Activated CD8-positive, alpha-beta memory T cell treated with anti-CD3 and anti-CD28 coated beads for 24 hours (primary cell): ENCODE results near the gene CA5A.
"Not testable (repeated sequence)": the region's sequence is repeated elsewhere in the genome, so short reads cannot be mapped to it uniquely, and the experiment has no call there.

Source experiments
- DNase-seq: peaks from one replicate; pipeline ENCODE4 v3.0.0-alpha.2; 2020

The CA5A gene

DNA sequence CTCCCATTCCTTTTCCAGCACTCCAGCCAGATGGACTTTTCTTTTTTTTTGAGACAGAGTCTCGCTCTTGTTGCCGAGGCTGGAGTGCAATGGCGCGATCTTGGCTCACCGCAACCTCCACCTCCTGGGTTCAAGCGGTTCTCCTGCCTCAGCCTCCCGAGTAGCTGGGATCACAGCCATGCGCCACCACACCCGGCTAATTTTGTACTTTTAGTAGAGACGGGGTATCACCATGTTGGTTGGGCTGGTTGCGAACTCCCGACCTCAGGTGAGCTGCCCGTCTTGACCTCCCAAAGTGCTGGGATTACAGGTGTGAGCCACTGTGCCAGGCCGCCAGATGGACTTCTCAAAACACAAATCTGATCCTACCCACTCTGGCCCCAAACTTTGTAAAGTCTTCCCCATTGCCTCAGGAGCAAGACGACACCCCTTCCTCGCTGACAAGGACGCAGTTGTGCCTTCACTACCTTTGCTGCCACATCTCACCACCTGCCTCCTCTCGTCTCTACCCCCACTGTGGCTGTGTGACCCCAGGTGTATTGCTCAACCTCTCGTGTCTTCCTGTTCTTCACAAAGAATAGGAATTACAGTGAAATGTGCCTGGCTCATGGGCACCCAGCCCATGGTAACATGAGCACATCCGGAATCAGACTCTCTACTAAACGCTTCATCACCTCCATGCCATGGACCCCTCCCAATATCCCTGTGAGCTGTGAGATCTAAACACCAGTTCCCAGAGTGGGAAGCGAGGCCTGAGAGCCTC, 11.2 kb upstream of the CA5A start:
- no peak for DNase-seq

DNA sequence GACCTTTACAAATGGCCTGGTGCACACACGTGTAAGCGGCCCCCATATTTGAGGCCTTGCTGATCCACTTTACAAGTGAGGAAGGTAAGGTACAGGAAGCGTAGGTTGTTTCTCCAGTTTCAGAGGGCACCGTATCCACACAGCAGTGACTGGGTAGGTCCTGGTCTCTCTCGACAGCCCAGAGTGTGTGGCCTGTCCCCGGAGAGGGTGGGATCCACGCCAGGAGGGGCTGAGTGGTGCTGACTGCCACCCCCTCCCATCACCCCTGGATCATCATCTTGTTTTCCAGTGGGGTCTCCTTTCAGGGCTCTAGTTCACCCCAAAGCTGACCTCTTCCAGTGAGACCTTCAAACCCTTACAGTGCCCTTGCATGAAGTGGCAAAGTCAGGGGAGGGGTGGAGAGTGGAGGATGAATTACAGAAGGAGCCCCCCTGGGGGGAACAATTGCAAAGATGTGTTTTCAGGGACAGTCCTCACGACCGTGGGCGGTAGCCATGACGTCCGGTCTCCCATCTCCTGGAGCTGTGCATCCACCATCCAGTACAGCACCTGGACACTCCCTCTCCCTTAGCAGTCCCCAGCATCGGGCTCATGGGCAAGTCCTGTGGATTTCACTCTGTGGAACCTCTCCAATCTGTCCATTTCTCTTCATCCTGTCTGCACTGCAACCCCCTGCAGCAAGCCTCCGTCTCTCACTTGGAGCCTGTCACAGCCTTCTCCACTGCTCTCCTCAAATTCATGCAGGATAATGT, 10.4 kb upstream of the CA5A start:
- DNase-seq: no peak

DNA sequence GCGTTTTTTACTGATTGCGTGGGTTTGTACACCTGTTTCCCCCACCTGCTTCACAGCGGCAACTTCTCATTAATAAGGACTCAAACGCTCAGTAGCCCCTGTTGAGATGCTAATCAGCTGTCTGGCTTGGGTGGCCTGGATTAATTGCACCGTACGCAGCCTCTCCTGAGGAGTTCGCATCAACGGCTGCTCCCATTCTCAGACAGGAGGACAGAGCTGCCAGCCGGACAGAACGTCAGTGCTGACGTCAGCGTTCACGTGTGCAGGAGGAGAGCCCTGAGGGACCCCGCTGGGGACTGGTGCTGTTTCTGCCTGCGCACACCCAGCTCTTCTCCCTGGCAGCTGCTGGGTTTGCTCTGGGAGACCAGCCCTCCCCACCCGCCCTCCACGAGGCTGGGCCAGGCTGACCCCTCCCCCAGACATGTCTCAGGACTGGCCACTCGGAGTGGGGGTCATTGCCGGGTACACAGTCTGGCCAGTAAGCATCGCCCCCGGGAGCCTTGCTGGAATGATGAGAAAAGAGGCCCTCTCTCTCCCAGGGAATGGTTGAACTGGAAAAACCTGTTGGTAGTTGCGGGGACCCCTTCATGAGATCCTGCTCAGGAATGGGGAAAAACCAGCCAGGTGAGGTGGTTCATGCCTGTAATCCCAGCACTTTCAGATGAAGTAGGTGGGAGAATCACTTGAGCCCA, 9.2 kb upstream of the CA5A start:
- DNase-seq: no peak

DNA sequence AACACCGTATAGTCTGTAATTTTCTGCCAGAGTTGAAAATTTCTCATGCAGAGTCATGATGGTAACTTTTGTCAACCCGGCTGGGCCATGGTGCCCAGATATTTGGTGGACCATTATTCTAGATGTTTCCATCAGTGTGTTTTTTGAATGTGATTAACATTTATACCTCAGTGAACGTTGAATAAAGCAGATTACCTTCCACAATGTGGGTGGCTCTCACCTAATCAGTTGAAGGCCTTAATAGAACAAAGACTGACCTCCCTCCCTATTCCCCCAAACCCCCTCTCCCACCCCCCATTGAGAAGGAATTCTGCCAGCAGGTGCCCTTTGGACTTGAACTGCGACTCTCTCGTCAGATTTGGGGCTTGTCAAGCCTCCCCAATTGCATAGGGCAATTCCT, 6.4 kb upstream of the CA5A start:
- no peak for DNase-seq

DNA sequence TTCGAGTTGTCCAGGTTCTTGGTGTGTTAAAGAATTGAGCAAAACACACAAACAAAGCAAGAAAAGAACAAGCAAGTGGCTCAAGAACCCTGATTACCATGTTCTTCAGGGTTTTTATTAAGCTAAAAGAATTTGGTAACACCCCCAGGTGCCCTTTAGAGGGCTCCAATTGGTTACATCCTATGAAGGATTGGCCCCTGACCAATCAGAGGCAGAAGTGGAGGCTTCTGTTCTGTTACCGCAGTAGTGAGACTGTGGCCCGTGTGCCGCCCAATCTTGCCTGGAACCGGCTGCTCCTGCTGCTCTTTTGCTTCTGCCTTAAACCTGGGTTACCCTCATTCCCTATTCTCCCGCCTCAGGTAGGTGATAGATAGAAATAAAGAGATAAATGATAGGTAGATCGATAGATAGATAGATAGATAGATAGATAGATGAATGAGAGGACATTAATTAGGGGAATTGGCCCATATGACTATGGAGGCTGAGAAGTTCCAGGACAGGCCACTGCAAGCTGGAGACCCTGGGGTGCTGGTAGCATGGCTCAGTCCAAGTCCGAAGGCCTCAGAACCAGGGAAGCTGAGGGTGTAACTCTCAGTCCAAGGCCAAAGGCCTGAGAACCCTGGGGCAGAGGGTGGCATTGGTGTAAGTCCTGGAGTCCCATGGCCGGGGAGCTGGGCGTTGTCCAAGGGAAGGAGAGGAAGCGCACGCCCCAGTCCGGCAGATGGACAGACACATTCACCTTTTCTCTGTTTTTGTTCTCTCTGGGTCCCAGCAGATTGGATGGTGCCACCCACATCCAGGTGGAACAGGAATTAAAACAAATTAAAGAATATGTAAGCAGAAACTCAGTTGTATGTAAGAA, 3.5 kb upstream of the CA5A start:
- DNase-seq: no peak

DNA sequence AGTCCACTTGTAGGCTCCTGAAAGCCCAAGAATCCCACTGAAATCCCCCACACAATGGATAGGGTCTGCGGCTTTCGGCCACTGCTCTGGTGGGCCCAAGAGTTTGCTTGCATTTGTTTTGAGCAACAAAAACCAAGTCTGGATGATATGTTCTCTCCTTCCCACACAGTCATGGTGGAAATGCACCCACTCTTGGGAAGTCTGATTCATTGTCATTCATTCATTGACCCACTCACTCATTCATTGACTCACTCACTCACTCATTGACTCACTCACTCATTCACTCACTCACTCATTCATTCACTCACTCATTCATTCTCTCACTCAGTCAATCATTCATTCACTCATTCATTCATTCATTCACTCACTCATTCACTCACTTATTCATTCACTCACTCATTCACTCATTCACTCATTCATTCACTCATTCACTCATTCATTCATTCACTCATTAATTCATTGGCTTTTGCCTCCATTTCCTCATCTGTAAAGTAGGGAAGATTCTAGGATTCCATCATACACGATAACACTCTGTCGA, 2.2 kb upstream of the CA5A start:
- no peak for DNase-seq

DNA sequence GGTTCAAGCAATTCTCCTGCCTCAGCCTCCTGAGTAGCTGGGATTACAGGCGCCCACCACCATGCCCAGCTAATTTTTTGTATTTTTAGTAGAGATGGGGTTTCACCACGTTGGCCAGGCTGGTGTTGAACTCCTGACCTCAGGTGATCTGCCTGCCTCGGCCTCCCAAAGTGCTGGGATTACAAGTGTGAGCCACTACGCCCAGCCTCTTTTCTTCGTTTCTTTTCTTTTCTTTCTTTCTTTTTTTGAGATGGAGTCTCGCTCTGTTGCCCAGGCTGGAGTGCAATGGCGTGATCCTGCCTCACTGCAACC, 858 bp upstream of the CA5A start:
- not testable (repeated sequence) for DNase-seq

DNA sequence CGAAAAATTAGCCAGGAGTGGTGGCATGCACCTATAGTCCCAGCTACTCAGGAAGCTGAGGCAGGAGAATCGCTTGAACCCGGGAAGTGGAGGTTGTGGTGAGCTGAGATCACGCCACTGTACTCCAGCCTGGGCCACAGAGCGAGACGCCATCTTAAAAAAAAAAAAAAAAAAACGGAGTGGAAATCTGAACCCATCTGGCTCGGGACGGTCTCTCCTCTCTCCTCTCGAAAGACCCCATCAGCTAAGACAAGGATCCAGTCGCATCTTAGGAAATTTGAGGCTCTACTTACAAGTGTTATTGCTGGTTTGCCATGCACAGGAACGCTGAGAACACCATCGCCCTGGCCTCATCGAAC, 334 bp downstream of the CA5A start:
- not testable (repeated sequence) for DNase-seq

DNA sequence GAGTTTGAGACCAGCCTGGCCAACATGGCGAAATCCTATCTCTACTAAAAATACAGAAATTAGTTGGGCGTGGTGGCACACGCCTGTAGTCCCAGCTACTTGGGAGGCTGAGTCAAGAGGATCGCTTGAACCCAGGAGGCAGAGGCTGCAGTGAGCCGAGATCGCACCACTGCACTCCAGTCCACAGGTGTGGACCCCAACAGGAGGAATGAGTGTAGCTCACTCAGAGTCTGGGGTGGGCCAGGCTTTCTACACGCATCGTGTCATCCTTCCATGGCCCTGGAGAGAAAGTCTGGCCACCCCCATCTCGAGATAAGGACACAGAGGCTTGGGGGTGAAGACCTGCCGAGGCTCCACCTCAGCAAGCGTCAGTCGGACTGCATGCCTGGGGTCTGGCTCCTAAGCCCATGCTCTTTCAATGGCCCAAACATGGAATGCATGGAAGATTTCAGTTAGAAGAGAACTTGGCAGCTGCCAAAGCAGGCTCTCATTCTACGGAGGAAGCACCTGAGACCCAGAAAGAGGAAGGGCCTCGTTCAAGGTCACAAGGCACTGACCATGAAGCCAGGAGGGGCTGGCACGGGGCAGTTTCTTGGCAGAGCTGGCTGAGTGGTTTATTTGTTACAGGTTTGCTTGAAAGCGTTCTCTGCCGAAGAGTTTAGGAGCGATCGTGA, 1.4 kb downstream of the CA5A start:
- not testable (repeated sequence) for DNase-seq

DNA sequence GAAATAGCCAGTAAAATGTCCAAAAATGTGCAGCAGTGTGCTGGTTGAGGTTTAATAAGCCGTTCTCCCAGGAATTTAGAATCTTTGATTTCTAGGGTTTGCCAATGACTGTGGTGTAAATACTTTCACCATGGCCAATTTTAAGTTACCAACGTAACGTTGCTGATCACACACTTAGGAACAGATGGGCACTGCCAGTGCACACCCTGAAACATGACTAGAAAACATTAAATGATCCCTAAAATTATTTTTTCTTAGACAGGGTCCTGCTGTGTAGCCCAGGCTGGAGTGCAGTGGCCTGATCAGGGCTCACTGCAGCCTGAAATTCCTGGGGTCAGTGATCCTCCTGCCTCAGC, 3.2 kb downstream of the CA5A start:
- DNase-seq: no peak

DNA sequence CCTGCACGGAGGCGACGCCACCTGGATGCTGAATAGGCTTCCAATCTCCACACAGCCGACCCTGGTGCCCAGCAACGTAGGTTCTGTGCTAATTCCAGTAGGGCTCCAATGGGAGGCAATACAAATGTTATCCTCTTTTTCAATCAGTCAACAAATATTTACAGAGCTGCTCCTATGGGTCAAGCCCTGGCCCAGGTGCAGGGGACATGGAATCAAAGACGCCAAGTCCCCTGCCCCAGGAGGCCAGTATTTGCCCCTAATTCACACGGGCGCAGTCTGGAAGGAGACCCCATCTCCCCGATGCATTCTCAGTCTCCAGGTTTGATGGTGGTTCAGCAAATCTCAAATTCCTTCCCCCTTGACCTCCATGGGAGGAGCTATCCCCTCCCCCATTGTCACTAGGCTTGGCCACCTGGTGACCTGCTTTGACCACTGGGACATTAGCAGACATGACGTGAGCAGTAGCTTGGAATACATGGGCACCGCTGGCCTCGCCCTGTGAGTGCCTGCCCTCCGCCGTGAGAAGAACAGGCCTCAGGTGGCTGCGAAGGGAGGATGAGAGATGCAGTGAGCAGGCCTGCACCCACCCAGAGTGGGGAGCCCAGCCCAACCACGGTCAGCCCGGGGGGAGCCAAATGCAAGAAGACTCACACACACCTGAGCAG, 3.7 kb downstream of the CA5A start:
- not testable (repeated sequence) for DNase-seq

DNA sequence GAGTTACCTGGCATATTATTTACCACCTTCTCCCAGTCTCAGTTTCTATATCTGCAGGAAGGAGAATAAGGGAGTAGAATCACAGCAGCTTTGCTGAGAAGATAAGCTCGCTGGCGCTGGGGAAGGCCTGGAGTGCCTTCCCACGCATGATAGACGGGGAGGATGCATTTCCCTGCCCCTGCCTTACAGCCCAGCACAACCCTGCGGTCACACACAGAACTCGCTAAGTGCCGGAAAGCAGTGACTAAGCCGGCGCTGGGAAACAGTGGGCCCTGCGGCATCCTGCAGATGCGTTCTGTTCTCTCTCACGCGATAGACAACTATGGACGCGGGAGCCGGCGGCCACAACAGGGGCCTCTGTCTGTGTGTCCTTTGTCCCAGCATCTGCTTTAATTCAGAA, 4.8 kb downstream of the CA5A start:
- DNase-seq: no peak

DNA sequence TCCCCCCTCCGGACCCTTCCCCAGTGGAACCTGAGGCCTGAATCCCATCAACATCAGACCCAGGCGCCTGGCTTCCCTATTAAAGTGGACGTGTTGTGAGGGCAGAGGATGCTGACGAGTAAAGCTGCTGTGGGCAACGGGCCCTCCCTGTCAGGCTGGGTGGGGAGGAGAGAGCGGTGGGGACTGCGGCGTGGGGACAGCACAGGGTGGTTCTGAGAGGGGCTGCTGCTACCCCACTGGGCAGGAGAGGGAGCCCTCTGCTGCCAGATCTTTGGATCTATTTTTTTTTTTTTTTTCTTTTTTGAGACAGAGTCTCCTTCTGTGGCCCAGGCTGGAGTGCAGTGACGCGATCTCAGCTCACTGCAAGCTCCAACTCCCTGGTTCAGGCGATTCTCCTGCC, 5.9 kb downstream of the CA5A start:
- DNase-seq: no peak

DNA sequence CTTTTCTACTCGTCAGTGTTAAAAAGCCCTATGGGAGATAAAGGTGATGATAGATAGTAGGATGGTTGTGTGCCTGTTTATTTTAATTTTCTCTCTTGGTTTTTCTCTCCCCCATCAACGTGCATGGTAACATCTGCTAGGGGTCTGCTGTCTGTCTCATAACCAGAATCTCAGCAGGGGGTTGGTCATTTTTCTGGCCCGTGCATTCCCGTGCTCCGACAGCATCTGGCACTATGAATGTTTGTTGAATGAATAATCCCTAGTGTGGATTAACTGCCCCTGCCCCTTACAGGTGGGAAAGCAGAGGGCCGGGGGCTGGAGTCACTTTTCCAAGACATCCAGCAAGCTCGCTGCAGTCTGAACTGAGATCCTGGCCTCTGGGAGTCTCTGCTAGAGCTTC, 6.3 kb downstream of the CA5A start:
- DNase-seq: no peak

DNA sequence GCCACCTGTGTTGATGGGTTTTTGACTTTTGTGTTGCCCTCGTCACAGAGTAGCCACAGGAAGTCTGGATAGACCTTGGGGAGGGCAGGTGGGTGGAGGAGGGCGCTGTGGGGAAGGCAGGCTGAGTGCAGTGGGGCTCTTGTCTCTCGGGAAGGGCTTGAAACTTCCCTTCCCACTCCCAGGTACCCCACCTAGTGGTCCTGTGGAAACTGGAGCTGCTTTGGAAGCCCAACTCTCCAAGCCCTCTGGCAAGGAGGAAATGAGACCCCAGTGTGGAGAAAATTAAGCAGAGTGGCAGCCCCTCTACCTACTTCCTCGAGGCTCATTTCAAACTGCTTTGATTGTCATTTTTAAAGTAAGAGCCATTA, 9.2 kb downstream of the CA5A start:
- no peak for DNase-seq

DNA sequence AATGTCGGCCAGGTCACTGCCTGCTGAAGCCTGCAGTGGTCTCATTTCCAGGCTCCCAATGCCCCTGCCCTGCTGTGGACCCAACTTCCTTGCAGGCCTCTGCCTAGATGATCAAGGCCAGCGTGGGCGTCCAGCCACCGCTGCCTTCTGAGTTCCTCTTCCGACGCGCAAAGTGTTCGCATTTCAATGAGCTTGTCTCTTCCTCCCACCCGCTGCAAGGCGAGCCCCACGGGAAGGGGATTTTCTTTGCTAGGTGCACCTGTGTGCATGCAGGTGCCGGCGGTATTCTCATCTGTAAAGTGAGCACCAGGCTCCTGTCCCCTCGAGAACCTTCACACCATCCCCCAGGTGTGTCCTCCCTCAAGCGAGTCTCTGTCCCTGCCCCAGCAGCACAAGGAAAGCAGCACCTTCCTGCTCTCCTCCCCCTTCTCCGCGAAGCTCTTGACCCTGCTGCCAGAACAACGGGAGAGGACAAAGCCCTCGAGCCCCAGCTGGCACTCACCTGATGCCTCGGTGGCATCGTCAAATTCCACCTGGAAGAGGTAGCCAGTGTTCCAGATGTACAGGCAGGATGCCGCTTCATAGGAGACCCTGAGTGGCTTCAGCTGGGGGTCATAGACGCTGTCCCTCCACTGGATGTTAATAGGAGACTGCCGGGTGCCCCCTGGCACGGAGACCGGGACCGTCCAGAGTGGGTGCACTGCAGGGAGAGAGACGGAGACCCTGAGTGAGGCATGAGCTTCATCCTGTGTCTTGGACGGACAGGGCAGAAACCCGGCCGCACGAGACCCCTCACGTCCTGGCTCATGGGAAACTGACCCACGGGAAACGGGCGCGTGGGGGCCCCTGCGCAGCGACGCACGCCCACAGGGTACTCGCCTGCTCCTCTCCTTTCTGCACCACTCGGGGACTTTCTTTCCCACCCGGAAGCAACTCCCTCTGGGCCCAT, 9.8 kb downstream of the CA5A start:
- no peak for DNase-seq

DNA sequence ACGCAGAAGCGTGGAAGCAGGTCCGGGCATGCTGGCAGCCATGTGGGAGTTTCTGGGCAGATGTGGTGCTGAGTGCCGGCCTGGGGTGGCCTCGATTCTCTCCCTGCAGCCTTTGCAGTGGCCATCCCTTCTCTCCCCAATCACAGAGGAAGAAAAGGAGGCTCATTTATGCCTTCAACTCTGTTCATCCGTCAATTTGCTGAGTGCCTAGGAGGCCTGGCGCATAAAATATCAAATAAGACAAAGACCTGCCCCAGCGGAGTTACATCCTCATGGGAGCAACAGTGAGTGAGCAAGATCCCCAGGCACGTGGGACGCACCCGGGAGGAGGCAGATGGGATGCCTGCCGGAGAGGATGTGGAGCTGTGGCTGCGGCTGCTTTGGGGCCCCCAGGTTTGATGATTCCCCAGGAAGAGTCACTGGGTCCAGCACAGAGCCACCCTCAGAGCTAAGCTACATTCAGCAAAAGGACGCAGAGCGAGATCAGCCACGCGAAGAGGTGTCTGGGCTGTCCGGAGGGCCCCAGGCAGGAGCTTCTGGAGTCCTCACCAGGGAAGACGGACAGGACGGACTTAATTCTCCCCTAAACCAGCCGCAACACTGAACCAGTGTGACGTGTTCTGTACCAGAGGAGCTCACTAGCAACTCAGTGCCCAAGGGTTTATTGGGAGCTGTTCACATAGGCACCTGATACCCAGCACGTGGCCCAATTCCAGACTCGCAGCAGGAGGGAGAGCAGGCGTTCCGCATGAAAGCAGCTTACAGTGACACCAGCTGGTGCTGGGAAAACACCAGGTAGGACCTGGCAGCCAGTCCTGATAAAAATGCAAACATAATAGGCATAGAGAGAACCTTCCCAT, 11.3 kb downstream of the CA5A start:
- DNase-seq: no peak

DNA sequence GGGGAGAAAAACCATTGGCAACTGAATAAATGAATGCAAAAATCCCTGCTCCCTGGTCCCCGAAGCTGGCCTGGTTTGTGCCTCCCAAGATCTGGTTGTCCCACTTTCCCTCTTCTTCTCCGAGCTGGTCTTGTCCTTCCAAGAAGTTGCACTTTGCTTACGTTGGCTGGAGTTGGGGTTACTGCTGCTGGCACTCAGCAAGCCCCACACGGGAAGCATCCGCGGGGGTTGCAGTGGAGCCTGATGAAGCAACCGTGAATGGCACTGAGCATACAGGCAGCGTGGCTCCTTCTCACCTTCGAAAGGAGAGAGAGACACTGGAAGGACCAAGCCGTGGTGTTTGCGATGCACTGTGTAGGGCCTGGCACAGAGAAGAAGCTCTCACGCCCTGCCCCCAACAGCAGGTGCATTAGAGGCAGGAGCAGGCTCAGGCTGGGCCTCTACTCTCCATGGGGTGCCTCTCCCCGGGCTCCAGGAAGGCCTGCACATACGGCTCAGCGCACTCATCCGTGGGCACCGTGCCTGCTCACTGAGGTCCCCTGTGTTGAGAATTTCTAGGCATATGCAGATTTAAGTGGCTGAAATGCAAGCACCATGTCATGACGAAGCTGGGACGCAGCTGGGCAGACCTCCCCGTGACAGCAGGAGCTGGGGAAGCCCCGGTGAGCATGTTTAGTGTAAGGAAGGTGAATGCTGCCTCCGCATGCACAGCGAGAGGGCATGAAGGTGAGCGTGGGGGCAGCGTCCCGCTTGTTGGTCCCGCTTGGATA, 12.1 kb downstream of the CA5A start:
- DNase-seq: no peak
